K562 (cell line): ENCODE results near the gene LIF. TPM values are rescaled to one million over a fixed set of nuclear protein-coding genes. Genes with fewer than 3 reads are reported as not detected.

ENCODE experiments used
- BRF2 ChIP-seq: IDR thresholded peaks from 3 replicates; pipeline ENCODE4 v1.6.1; 2011; ENCODE audit warnings: borderline replicate concordance, mild to moderate bottlenecking; ENCODE audit not compliant: insufficient read length, insufficient read depth
- E2F8 ChIP-seq: fragments of 450-650 bp; IDR thresholded peaks from 2 replicates; pipeline ENCODE4 v1.7.1; 2018; ENCODE audit warnings: mild to moderate bottlenecking, low read depth; ENCODE audit not compliant: partially characterized antibody
- ELK1 ChIP-seq: sonication (generic); formaldehyde crosslinking; IDR thresholded peaks from 2 replicates; pipeline ENCODE4 v1.8.1; 2022; ENCODE audit warnings: missing genetic modification reagents
- FOXP1 ChIP-seq: sonication (generic); formaldehyde crosslinking; IDR thresholded peaks from 2 replicates; pipeline ENCODE4 v1.8.0; 2022; ENCODE audit warnings: mild to moderate bottlenecking, missing genetic modification reagents
- GTF2E2 ChIP-seq: fragments of 200-800 bp; sonication (Bioruptor generic); IDR thresholded peaks from 2 replicates; pipeline ENCODE4 v1.6.1; 2016; ENCODE audit warnings: missing genetic modification characterization, missing compliant biosample characterization
- HDAC2 ChIP-seq: fragments of 450-650 bp; IDR thresholded peaks from 2 replicates; pipeline ENCODE4 v1.6.1; 2016; ENCODE audit warnings: mild to moderate bottlenecking
- JUN ChIP-seq, 2 experiments: sonication (generic) in 1 of 2; formaldehyde crosslinking in 1 of 2; IDR thresholded peaks; 2 replicates each; pipeline versions ENCODE4 v1.6.1 to v1.8.0; 2012 to 2022; ENCODE audit warnings: borderline replicate concordance in 2 of 2, mild to moderate bottlenecking in 2 of 2, improper control_type of control experiment in 1 of 2, low read depth in 1 of 2, low read length in 1 of 2, missing genetic modification reagents in 1 of 2
- KDM4B ChIP-seq, 2 experiments: fragments of 450-650 bp in 1 of 2; sonication (generic) in 1 of 2; IDR thresholded peaks; 2 replicates each; pipeline ENCODE4 v1.6.1; 2016 to 2017; ENCODE audit warnings: borderline replicate concordance in 2 of 2, antibody characterized with exemption in 1 of 2, low read depth in 1 of 2, mild to moderate bottlenecking in 1 of 2
- NCOA1 ChIP-seq: fragments of 450-650 bp; IDR thresholded peaks from 2 replicates; pipeline ENCODE4 v1.6.1; 2016; ENCODE audit warnings: low read depth
- SLC30A9 ChIP-seq: fragments of 250-450 bp; sonication (Bioruptor Pico); IDR thresholded peaks from 2 replicates; pipeline ENCODE4 v1.8.0; 2022; ENCODE audit warnings: mild to moderate bottlenecking, moderate library complexity
- SRSF1 ChIP-seq: fragments of 200-400 bp; formaldehyde crosslinking; IDR thresholded peaks from 2 replicates; pipeline ENCODE4 v1.6.1; 2017; ENCODE audit warnings: mild to moderate bottlenecking, low read depth, low read length, moderate library complexity
- TOE1 ChIP-seq, 2 experiments: fragments of 450-650 bp in 1 of 2; sonication (generic) in 1 of 2; formaldehyde crosslinking in 1 of 2; IDR thresholded peaks; 2 replicates each; pipeline versions ENCODE4 v1.7.1 to v1.8.0; 2016 to 2022; ENCODE audit warnings: borderline replicate concordance in 2 of 2, mild to moderate bottlenecking in 2 of 2, antibody characterized with exemption in 1 of 2, inconsistent platforms in 1 of 2, low read depth in 1 of 2, missing genetic modification reagents in 1 of 2, moderate library complexity in 1 of 2
- YBX1 ChIP-seq: fragments of 450-650 bp; IDR thresholded peaks from 2 replicates; pipeline ENCODE4 v1.7.1; 2016; ENCODE audit warnings: mild to moderate bottlenecking
- ZFX ChIP-seq: sonication (generic); formaldehyde crosslinking; IDR thresholded peaks from 2 replicates; pipeline ENCODE4 v1.8.0; 2022; ENCODE audit warnings: mild to moderate bottlenecking, missing genetic modification reagents, moderate library complexity
- polyA plus RNA-seq, 8 experiments: library from polyadenylated mRNA; depleted of rRNA in 4 of 8; stranded (reverse) in 5 of 8; unstranded in 3 of 8; fragments of >200 nt; fragmentation: Nextera tagmentation in 2 of 8; fragmentation: Illumina TruSeq in 1 of 8; extraction: Ambion mirVana in 2 of 8; extraction: Trizol in 1 of 8; gene quantifications; 2 replicates each; pipeline versions ENCODE4 v1.2.1 to v1.2.3, GENCODE V29; 2011 to 2014; ENCODE audit warnings: inconsistent platforms in 1 of 8, missing spikeins in 1 of 8
- total RNA-seq, 7 experiments: library from RNA; depleted of rRNA in 6 of 7; stranded (reverse); fragments of >200 nt in 6 of 7; fragmentation: Illumina TruSeq in 2 of 7; extraction: Trizol in 2 of 7; gene quantifications; 2 replicates each; pipeline versions ENCODE4 v1.2.1 to v1.2.3, GENCODE V29; 2011 to 2021; ENCODE audit warnings: low replicate concordance in 1 of 7
- TF ChIP-seq, protein P1 (sequence below): fragments of 250-450 bp; sonication (Bioruptor Pico); IDR thresholded peaks from 2 replicates; pipeline ENCODE4 v1.5.0; 2021; ENCODE audit warnings: mild to moderate bottlenecking, borderline replicate concordance
- TF ChIP-seq, protein P2 (sequence below), 2 experiments: fragments of 450-650 bp; IDR thresholded peaks; 2 replicates each; pipeline ENCODE4 v1.6.1; 2016

Gene LIF
- total and polyA plus RNA-seq, 9 of the 15 experiments (the other 6 are each of a cell fraction or from before 2014, with no cell fraction given), result 0.05 to 0.39 (median 0.18) TPM; not detected in 3

DNA sequence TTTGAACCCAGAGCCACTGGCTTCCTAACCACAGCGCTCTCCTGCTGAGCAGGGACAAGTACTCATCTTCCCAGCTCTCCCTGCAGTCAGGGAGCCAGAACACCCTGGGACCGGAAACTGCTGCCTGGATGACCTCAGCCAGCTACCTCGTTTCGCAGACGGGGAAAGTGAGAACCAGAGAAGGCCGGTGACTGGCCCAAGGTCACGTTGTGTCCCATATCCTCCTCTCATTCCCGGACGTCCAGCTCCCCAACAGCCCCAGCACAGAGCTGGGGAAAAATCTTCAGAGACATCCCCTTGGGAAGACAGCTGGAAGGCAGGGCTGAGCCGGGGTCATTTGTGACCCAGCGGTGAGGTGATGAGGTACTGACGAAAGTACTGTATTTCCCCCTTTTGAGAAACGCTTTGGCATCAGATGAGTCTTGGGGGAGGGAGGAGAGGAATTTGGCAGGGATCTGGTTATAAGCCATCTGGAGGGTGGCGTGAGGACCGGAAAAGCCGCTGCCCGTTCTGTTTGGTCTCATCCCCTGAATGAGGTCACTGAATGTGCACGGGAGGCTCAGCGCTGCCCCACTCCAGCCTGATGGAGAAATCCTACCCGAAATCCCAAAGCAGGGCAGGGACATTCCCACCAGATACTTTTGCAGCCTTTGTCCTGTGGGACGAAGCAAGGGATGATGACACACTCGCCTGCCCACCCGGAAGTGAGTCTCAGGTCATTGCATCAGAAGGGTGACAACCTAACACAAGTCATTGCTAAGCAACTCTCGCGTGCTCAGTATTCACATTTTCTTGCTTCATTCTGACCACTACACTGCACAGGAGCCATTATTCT, 41.1 kb downstream of the LIF start (continued):
- TF ChIP-seq, protein P1, sequence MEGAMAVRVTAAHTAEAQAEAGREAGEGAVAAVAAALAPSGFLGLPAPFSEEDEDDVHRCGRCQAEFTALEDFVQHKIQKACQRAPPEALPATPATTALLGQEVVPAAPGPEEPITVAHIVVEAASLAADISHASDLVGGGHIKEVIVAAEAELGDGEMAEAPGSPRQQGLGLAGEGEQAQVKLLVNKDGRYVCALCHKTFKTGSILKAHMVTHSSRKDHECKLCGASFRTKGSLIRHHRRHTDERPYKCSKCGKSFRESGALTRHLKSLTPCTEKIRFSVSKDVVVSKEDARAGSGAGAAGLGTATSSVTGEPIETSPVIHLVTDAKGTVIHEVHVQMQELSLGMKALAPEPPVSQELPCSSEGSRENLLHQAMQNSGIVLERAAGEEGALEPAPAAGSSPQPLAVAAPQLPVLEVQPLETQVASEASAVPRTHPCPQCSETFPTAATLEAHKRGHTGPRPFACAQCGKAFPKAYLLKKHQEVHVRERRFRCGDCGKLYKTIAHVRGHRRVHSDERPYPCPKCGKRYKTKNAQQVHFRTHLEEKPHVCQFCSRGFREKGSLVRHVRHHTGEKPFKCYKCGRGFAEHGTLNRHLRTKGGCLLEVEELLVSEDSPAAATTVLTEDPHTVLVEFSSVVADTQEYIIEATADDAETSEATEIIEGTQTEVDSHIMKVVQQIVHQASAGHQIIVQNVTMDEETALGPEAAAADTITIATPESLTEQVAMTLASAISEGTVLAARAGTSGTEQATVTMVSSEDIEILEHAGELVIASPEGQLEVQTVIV (CRISPR knock-in tag), result no peak
- TF ChIP-seq BRF2 (no peak), HDAC2 (no peak), YBX1 (no peak), JUN (IDR thresholded peaks at IDR 0.05; ENCODE audit: borderline replicate concordance, low read depth, low read length) (0 out of 2 replicates have a peak, but pooled peaks have one; percentile 37), JUN (CRISPR knock-in tag; IDR thresholded peaks at IDR 0.05; ENCODE audit: borderline replicate concordance) (no peak), ELK1 (CRISPR knock-in tag) (no peak), ZFX (CRISPR knock-in tag) (no peak), KDM4B (IDR thresholded peaks at IDR 0.05; ENCODE audit: borderline replicate concordance in 2 of 2, low read depth in 1 of 2) (no peak), GTF2E2 (tag) (no peak), FOXP1 (CRISPR knock-in tag) (no peak), SLC30A9 (no peak), NCOA1 (no peak), SRSF1 (no peak), E2F8 (no peak), TOE1 (IDR thresholded peaks at IDR 0.05; ENCODE audit: borderline replicate concordance) (no peak), TOE1 (CRISPR knock-in tag; IDR thresholded peaks at IDR 0.05; ENCODE audit: borderline replicate concordance, low read depth) (no peak)
- TF ChIP-seq, protein P2, sequence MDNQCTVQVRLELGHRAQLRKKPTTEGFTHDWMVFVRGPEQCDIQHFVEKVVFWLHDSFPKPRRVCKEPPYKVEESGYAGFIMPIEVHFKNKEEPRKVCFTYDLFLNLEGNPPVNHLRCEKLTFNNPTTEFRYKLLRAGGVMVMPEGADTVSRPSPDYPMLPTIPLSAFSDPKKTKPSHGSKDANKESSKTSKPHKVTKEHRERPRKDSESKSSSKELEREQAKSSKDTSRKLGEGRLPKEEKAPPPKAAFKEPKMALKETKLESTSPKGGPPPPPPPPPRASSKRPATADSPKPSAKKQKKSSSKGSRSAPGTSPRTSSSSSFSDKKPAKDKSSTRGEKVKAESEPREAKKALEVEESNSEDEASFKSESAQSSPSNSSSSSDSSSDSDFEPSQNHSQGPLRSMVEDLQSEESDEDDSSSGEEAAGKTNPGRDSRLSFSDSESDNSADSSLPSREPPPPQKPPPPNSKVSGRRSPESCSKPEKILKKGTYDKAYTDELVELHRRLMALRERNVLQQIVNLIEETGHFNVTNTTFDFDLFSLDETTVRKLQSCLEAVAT (IDR thresholded peaks at IDR 0.05), result no peak
